ENCODE measurements around the gene RBM19.

DNA sequence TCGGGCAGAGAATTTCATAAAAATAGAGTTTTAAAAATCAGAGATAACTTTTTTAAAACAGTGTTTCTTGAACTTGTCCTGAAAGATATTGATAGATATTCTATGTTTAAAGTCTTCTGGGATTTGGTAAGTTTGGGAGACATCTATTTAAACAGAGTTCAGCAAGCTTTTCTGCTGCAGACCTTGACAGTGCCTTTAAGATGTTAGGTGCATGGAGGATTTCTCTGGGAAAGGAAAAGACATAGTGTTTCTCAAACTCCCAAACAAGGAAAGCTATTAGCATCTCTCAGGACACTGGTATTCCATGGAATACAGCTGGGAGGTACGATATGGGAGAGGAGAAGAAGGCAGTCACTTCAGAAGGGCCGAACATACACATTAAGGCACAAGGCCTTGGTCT, 97.8 kb downstream of the RBM19 start:
- TF ChIP-seq, protein P1, sequence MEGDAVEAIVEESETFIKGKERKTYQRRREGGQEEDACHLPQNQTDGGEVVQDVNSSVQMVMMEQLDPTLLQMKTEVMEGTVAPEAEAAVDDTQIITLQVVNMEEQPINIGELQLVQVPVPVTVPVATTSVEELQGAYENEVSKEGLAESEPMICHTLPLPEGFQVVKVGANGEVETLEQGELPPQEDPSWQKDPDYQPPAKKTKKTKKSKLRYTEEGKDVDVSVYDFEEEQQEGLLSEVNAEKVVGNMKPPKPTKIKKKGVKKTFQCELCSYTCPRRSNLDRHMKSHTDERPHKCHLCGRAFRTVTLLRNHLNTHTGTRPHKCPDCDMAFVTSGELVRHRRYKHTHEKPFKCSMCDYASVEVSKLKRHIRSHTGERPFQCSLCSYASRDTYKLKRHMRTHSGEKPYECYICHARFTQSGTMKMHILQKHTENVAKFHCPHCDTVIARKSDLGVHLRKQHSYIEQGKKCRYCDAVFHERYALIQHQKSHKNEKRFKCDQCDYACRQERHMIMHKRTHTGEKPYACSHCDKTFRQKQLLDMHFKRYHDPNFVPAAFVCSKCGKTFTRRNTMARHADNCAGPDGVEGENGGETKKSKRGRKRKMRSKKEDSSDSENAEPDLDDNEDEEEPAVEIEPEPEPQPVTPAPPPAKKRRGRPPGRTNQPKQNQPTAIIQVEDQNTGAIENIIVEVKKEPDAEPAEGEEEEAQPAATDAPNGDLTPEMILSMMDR (IDR thresholded peaks at IDR 0.05) = no peak
- TF ChIP-seq POLR2A (IDR thresholded peaks at IDR 0.05) = no peak
